Left renal cortex interstitium (tissue), 4 donors: ENCODE measurements around the gene NFKBIB. TPM values are rescaled to one million over a fixed set of nuclear protein-coding genes. Genes with fewer than 3 reads are reported as not detected.
A peak's percentile ranks its signal among the peaks of the same experiment; 100 is the strongest.
"Not testable (repeated sequence)": the region's sequence is repeated elsewhere in the genome, so short reads cannot be mapped to it uniquely, and the experiment has no call there.

Experiments used
- DNase-seq, 4 donors: peaks; one replicate each; pipeline ENCODE4 v3.0.0-alpha.2; 2013; ENCODE audit warnings: low read depth in 4 of 4, low spot score in 2 of 4, missing footprints in 1 of 4
- polyA plus RNA-seq, 4 donors: library from polyadenylated mRNA; unstranded; fragments of 120-200 nt; gene quantifications; one replicate each; pipeline ENCODE4 v1.2.1, GENCODE V29; 2013; ENCODE audit not compliant: insufficient read length in 4 of 4

The NFKBIB gene, protein sequence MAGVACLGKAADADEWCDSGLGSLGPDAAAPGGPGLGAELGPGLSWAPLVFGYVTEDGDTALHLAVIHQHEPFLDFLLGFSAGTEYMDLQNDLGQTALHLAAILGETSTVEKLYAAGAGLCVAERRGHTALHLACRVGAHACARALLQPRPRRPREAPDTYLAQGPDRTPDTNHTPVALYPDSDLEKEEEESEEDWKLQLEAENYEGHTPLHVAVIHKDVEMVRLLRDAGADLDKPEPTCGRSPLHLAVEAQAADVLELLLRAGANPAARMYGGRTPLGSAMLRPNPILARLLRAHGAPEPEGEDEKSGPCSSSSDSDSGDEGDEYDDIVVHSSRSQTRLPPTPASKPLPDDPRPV
- 10 to 100 TPM in 2 of 4 donors, 1 to 10 TPM in 2; 8.2 to 13.4 (median 11.4) TPM for polyA plus RNA-seq

DNA sequence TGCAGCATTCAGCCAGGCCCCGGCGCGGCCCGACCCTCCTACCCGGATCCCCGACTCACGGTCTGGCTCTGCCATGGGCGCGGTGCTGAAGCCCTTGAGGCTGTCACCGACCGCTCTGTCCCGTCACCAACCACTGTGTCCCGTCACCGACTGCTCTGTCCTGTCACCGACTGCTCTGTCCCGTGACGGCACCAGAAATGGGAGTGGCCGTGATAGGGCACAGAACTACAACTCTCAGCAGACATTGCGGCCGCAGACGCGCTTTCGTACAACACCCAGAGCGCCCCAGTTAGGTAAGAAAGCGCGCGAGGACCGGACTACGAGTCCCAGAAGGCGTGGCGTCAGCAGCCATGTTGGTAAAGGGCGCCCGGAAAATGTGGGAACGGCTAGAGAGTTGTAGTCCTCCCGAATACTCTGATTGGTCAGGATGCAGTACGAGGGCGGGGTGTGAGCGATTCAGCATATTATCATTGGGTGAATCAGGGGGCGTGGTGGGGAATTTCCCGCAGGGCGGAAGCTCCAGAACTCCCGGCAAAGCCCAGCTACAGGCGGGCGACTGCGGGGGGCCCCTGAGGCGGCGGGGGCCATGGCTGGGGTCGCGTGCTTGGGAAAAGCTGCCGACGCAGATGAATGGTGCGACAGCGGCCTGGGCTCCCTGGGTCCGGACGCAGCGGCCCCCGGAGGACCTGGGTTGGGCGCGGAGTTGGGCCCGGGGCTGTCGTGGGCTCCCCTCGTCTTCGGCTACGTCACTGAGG, at the start of gene NFKBIB, which contains the start of gene SIRT2:
NFKBIB (plus strand) TSS at position 523 of the 755 bp plus-strand sequence; CDS start at position 587, 64 bp downstream.
SIRT2 (minus strand) TSS at position 172 of the 755 bp plus-strand sequence; CDS start at position 75, 97 bp downstream.
- DNase-seq: peak; percentile 98 to 100 (median 99)

DNA sequence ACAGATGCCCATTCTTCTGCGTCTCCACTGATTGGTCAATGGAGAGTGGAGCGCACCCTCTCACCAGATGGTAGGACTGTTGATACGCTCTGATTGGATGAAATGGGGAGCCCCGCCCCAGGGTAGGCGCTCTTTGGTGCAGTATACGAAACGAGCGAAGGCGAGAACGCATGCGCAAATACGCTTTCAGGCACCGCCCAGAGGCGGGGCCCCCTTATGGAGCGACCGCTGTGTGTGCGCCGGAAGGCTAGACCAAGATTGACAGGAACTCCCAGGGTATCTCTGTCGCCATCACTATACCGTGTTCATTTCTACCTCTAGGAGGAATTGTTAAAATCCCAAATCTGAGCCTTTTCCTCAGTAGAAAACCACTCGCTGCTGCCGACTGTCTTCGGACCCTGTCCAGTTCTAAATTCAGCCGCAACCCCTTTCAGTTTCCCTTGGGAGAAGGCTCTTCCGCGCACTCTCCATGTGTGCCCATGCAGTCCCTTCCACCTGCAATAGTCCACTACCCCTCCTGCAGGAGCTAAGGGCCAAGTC, 49.3 kb upstream of the NFKBIB start:
- DNase-seq: peak in 1 of 4 donors; percentile 100

DNA sequence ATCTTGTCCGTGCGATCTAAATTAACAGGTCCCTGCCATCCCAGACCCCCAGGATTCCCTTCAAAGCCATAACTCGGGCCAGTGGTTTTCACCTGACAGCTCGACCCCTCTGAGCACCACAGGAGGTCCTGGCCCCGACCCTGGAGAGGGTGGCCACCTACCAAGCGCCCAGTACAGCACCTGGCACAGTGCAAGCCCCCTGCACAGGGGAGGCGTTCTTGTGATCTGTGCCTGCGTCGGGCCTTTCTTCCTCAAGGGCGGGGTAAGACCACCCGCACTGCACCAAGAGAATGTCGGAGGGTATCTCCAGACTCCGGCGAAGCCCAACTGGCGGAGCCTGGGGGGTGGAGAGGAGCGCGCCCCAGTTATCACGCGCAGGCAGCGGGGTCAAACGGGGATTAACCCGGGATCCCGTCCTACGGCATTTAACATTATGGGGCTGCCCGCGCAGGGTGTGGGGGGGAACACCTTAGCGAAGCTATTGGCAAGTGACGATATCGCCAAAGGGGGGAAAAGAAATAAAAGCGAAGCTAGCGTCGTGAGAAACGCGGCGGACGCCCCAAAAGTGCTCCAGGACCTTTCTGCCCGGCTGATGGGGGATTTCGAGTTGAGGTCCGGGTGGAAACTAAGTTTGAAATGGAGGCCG, 48.7 kb upstream of the NFKBIB start:
- no peak for DNase-seq

DNA sequence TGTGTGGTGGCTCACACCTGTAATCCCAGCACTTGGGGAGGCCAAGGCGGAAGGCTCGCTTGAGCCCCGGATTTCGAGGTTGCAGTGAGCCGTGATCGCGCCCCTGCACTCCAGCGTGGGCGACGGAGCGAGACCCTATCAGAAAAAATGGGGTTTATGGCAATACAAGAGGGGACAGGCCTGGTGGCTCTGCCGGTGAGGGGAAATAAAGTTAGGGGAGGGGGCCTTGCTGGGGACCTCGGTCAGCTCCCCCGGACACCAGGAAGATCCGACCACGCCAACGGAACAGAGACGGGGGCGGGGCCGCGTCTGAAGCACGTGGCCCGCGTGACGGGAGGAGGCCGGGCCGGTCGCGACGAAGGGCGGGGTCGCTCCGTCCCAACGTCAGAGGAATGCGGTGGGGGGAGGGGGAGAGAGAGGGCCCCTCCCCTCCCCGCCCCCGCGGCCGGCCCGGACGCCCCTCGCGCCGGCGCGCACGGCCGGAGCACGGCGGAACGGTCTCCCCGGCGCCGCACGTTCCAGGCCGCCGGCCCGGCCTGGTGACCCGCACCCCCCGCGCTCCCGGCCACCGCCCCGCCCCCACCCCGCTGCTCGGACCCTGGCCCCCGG, 48.0 kb upstream of the NFKBIB start:
- DNase-seq: peak in 3 of 4 donors; percentile 75 to 89 (median 81)

DNA sequence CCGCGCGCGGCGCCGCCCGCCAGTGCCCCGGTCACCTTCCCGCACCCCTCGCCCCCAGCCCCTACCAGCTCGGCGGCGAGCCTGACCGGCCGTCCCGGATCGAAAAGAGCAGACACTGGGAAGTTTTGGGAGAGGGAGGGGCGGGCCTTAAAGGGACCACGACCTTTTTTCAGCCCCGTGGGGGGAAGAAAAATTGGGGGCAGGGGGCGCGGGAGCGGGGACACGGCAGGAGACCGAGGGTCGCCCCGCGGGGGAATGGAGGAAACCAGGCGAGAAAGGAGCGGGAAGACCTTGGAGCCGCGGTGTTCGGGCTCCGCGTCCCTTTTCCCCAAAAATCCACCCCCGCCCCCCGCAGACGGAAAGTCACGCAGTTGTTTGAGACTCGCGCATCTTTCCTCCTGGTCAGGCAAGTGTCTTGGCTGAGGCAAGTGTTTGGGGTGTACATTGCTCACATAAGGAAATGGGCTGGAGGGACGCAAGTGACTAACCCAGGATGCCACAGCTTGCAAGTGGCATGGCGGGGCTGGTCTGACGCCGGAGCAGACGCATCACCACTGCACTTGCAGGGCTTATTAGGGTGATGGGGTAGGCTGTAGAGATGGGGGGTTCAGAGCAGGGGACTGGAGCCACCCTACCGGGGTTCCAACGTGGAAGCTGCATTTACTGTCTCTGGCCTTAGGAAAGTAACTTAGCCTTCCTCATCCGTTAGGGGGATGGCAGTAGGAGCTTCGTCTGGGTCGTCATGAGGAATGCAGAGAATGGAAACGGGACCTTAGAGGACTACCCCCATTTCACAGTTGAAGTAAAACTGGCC, 47.3 kb upstream of the NFKBIB start:
- no peak for DNase-seq

DNA sequence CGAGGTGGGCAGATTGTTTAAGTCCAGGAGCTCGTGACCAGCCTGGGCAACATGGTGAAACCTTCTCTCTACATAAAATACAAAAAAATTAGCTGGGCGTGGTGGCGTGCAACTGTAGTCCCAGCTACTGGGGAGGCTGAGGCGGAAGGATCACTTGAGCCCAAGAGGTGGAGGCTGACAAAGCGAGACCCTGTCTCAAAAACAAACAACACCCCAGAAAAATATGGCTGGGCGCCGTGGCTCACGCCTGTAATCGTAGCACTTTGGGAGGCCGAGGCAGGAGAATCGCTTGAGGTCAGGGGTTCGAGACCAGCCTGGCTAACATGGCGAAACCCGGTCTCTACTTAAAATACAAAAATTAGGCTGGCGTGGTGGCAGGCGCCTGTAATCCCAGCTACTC, 46.6 kb upstream of the NFKBIB start:
- no peak for DNase-seq

DNA sequence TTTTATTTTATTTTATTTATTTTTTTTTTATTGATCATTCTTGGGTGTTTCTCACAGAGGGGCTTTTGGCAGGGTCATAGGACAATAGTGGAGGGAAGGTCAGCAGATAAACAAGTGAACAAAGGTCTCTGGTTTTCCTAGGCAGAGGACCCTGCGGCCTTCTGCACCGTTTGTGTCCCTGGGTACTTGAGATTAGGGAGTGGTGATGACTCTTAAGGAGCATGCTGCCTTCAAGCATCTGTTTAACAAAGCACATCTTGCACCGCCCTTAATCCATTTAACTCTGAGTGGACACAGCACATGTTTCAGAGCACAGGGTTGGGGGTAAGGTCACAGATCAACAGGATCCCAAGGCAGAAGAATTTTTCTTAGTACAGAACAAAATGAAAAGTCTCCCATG, 44.8 kb upstream of the NFKBIB start:
- DNase-seq: not testable (repeated sequence)

DNA sequence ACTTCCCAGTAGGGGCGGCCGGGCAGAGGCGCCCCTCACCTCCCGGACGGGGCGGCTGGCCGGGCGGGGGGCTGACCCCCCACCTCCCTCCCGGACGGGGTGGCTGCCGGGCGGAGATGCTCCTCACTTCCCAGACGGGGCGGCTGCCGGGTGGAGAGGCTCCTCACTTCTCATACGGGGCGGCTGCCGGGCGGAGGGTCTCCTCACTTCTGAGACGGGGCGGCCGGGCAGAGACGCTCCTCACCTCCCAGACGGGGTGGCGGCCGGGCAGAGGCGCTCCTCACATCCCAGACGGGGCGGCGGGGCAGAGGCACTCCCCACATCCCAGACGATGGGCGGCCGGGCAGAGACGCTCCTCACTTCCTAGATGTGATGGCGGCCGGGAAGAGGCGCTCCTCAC, 44.0 kb upstream of the NFKBIB start:
- DNase-seq: not testable (repeated sequence)

DNA sequence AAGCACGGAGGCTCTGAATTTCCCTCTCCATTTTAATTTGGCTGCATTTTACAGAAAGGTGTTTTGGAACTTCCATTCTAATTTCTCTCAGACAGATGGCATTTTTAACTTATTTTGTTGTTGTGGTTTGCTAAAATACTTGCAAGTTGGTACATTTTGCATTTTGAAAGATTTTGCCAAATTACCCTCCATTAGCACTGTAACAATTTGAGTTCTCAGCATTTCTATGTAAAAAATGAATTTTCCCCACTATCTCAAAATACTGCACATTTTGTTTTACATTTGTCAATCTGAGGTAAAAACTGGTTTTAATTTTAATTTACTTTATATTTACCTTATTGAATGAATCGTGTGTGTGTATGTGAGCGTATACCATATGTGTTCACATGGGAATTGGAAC, 43.0 kb upstream of the NFKBIB start:
- DNase-seq: no peak

DNA sequence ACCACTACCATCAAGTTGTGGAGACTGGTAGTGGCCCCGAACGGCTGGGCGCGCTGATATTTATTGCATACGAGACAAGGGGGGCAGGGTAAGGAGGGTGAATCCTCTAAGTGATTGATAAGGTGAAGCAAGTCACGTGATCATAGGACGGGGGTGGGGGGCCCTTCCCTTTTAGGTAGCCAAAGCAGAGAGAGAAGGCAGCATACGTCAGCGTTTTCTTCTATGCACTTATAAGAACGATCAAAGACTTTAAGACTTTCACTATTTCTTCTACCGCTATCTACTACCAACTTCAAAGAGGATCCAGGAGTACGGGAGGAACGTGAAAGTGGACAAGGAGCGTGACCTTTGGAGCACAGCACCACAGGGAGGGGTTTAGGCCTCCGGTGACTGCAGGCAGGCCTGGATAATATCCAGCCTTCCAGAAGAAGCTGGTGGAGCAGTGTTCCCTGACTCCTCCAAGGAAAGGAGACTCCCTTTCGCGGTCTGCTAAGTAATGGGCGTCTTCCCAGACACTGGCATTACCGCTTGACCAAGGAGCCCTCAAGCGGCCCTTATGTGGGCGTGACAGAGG, 40.1 kb upstream of the NFKBIB start:
- not testable (repeated sequence) for DNase-seq

DNA sequence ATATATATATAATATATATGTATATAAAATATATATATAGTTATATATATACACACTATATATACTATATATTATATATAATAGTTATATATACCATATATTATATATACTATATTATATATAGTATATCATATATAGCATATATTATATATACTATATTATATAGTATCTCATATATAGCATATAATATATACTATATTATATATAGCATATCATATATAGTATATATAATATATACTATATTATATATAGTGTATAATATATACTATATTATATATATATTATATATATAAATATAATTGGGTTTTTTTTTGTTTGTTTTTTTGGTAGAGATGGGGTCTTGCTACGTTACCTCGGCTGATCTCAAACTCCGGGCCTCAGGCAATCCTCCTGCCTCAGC, 38.4 kb upstream of the NFKBIB start:
- no peak for DNase-seq

DNA sequence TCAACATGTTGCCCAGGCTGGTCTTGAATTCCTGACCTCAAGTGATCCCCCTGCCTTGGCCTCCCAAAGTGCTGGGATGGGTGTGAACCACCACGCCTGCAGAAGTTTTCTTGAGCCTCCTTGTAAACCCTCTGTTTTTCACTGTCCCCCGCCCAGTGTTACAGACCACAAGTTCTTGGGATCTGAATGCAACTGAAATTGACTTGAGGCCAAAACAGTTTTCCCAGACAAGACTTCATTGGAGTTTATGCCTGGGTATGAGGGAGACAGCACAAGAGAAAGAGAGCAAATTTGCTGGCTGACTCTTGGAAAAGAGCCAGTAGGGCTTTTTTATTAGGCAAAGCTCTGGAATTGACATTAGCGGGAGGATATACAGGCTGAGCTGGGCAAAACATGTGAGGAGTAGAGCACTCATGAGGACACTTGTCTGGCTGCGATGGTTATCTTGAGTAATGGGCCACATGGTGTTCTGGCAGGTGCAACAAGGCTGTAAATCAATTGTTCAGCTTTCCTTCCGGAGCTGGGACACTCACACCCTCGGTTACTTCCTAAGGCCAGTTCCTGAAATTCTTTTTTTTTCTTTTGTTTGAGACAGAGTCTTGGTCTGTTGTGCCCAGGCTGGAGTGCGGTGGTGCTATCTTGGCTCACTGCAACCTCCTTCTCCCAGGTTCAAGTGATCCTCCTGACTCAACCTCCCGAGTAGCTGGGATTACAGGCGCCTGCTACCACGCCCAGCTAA, 37.3 kb upstream of the NFKBIB start:
- DNase-seq: no peak

DNA sequence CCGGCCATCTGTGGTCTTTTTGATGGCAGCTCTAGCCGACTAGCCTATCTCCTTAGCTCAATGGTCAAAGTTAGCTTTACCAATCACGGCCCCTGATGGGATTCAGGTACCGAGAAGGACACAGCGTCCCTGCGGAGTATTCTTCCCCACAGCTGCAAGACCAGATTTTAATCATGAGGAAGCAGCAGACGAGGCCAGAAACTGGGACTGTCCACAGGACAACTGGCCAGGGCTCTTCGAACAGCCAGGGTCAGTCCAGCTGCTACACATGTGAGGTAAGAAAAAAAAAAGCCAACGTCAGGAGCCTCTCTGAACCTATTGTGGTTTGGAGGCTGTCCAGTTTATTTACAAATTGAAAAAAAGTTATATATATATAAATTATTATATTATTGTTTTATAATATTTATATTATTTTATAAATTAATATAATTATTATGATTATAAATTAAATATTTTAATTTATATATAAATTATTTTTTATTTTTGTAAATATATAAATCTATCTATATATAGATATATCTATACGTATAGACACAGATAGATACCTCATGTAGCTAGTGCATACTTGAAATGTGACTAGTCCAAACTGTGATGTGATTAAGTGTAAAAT, 32.5 kb upstream of the NFKBIB start:
- DNase-seq: no peak

DNA sequence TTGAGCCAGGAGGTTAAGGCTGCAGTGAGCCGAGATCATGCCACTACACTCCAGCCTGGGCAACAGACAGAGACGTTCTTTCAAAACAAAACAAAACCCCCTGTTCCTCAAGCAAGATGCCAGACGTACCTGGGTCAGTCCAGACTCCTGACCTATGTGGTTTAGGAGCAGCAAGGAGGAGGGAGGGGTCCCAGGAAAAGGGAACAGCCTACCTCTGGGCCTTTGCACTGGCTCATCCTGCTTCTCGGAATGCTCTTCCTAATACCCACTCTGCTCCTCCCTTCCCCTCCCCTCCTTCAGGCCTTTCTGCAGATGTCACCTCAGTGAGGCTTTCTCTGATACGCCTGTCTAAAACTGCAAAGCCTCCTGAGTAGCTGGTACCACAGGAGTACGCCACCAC, 31.2 kb upstream of the NFKBIB start:
- DNase-seq: no peak

DNA sequence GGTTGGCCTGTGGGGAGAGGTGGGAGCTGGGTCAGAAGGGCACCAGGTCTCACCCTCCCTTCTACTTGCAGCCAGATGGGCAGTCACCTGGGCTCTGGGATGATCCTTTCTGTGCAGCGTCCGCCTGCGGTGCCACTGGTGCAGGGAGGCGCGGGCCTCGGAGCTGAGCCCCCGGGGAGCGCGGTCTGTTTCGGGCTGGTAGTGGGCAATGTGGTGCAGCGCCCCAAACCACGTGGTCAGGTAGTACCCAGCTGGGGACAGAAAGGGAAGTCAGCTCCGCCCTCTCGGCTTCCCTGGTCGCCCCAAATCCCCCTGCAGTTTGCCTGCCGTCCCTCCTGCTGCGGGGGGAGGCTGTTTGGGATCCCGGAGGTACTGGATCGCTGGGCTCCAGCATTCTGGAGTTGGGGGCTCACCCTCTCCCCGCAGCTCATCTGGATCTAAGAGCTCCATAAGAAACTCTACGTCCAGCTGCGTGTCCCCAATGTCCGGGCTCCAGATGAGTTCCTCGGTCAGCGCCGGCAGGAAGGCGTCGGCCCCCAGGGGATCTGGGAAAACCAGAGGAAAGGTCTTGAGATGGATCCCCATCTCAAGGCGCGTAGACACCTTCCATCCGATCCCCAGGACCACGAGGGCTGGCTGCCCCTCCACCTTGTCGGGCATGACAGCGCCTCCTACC, 30.5 kb upstream of the NFKBIB start:
- no peak for DNase-seq

DNA sequence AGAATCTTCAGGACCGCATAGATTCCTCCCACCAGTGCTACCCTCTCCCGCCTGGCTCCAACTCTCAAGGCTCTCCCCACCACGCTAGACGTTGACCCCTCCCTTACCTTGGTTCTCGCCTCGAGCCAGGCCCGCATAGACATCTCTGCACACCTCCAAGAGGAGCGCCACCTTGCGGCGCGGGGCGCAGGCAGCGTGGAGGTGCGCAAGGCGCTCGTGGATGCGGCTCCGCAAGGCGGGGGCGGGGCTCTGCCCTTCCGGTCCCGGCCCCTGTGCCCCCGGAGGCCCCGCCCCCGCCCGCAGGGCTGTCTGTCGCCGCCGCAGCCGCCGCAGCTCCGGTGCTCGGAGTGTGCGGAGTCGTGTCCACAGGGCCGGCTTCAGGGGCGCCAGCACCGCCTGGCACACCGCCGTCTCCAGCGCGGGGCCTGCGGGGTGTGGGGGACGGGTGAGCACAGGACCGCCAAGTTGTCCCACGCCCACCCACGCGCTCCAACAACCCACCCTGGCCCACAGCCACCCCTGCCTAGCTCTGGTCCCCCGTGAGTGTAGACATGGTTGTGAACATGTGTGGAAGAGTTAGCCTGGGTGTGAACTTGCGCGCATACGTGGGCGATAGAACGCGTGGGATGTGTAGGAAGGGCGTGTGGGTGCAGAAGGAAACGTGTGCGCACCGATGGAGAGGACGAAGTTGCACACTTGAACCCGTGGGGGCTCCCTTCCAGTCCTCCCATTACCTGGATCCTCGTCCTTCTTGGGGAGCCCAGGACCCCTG, 29.7 kb upstream of the NFKBIB start:
- DNase-seq: no peak

DNA sequence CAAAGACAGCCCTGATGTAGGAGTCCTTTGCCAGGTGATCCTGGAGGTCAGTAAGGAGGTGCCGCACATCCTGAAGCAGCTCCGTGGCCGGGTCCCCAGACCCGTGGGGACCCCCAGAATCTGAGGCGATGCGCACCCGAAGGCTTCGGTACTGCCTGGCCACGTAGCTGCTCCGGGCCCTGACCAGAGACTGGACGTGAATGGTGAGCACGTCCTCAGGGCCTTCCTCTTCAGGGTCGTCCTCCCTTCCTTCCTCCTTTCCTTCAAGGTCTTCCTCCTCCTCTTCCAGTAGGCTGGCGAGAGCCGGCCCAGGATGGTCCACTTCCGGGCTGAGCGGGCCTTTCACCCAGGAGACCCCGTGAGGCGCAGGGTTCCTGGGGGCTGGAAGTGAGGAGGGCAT, 29.2 kb upstream of the NFKBIB start:
- DNase-seq: no peak
